GM23338 (cell line): ENCODE data around the gene FAM13B.

ENCODE experiments used
- CREB1 ChIP-seq: fragments of 250-450 bp; sonication (Bioruptor Pico); IDR thresholded peaks from 2 replicates; pipeline ENCODE4 v1.5.0; 2020; ENCODE audit warnings: low read depth, mild to moderate bottlenecking, moderate library complexity
- EZH2 ChIP-seq: fragments of 200-600 bp; sonication (generic); IDR thresholded peaks from one replicate; pipeline ENCODE4 v1.8.0; 2017; ENCODE audit warnings: antibody characterized with exemption, mild to moderate bottlenecking, low read depth; ENCODE audit not compliant: unreplicated experiment
- EZH2phosphoT487 ChIP-seq: fragments of 200-600 bp; sonication (generic); IDR thresholded peaks from one replicate; pipeline ENCODE4 v1.8.1; 2018; ENCODE audit warnings: antibody characterized with exemption; ENCODE audit not compliant: unreplicated experiment
- NANOG ChIP-seq: IDR thresholded peaks from 2 replicates; pipeline ENCODE4 v1.6.1; 2016; ENCODE audit warnings: antibody characterized with exemption, borderline replicate concordance
- POLR2AphosphoS5 ChIP-seq: IDR thresholded peaks from 2 replicates; pipeline ENCODE4 v1.6.1; 2016; ENCODE audit warnings: antibody characterized with exemption, low read depth
- TF ChIP-seq, protein P1 (sequence below), 2 experiments: fragments of 200-600 bp in 1 of 2; sonication (generic) in 1 of 2; conservative IDR thresholded peaks; 2 replicates each; pipeline versions ENCODE4 v1.5.1 to v1.6.1; 2016 to 2017; ENCODE audit warnings: antibody characterized with exemption in 2 of 2, low read depth in 2 of 2, mild to moderate bottlenecking in 2 of 2, moderate library complexity in 1 of 2
- TF ChIP-seq, protein P2 (sequence below): IDR thresholded peaks from one replicate; pipeline ENCODE4 v1.6.1; 2018; ENCODE audit warnings: antibody characterized with exemption; ENCODE audit not compliant: unreplicated experiment

DNA sequence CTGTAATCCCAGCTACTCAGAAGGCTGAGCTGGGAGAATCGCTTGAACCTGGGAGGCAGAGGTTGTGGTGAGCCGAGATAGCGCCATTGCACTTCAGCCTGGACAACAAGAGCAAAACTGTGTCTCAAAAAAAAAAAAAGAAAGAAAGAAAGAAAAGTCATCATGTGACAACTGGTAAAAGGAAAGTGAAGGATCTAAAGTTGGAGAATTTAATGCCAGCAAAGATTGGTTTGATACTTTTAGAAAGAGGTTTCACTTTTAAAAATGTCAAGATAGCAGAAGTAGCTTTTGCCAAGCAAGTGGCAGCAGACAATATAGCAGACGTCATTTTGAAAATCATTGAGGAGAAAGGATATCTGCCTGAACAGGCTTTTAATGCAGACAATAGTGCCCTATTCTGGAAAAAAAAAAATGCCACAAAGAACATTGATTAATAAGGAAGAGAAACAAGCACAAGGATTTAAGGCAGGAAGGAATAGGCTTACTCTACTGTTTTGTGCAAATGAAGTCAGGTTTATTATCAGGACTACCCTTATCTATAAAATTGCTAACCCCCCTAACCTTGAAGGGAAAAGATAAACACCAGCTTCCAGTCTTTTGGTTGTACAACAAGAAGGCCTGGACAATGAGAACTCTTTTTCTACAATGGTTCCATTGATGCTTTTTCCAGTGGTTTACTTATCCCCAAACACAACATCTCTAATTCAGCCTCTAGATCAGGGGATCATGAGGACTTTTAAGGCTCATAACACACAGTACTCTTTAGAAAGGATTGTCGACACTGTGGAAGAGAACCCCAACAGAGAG, 131.7 kb downstream of the FAM13B start:
- TF ChIP-seq, protein P1, sequence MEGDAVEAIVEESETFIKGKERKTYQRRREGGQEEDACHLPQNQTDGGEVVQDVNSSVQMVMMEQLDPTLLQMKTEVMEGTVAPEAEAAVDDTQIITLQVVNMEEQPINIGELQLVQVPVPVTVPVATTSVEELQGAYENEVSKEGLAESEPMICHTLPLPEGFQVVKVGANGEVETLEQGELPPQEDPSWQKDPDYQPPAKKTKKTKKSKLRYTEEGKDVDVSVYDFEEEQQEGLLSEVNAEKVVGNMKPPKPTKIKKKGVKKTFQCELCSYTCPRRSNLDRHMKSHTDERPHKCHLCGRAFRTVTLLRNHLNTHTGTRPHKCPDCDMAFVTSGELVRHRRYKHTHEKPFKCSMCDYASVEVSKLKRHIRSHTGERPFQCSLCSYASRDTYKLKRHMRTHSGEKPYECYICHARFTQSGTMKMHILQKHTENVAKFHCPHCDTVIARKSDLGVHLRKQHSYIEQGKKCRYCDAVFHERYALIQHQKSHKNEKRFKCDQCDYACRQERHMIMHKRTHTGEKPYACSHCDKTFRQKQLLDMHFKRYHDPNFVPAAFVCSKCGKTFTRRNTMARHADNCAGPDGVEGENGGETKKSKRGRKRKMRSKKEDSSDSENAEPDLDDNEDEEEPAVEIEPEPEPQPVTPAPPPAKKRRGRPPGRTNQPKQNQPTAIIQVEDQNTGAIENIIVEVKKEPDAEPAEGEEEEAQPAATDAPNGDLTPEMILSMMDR (conservative IDR thresholded peaks at IDR 0.05; ENCODE audit: low read depth in 2 of 2) = no peak
- TF ChIP-seq EZH2 (no peak), EZH2phosphoT487 (no peak), NANOG (no peak), CREB1 (CRISPR knock-in tag) (no peak), POLR2AphosphoS5 (no peak)
- TF ChIP-seq, protein P2, sequence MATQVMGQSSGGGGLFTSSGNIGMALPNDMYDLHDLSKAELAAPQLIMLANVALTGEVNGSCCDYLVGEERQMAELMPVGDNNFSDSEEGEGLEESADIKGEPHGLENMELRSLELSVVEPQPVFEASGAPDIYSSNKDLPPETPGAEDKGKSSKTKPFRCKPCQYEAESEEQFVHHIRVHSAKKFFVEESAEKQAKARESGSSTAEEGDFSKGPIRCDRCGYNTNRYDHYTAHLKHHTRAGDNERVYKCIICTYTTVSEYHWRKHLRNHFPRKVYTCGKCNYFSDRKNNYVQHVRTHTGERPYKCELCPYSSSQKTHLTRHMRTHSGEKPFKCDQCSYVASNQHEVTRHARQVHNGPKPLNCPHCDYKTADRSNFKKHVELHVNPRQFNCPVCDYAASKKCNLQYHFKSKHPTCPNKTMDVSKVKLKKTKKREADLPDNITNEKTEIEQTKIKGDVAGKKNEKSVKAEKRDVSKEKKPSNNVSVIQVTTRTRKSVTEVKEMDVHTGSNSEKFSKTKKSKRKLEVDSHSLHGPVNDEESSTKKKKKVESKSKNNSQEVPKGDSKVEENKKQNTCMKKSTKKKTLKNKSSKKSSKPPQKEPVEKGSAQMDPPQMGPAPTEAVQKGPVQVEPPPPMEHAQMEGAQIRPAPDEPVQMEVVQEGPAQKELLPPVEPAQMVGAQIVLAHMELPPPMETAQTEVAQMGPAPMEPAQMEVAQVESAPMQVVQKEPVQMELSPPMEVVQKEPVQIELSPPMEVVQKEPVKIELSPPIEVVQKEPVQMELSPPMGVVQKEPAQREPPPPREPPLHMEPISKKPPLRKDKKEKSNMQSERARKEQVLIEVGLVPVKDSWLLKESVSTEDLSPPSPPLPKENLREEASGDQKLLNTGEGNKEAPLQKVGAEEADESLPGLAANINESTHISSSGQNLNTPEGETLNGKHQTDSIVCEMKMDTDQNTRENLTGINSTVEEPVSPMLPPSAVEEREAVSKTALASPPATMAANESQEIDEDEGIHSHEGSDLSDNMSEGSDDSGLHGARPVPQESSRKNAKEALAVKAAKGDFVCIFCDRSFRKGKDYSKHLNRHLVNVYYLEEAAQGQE = no peak
